Activated naive CD4-positive, alpha-beta T cell treated with anti-CD3 and anti-CD28 coated beads, Interleukin-2, amount 10 ng/mL, durations not matched to agents 7 days and 5 days (primary cell): ENCODE results near the gene IL17RD.

Source experiments
- CTCF ChIA-PET: fragments of 350-600 bp; sonication (Branson Sonifier 250); formaldehyde crosslinking; loops from one replicate; lab custom pipeline; 2021; ENCODE audit warnings: antibody characterized with exemption; lab: Charles Lee
- DNase-seq: peaks from one replicate; pipeline ENCODE4 v3.0.0-alpha.2; 2020
- H3K27ac Mint-ChIP-seq: one replicate; pipeline ENCODE4 v1.8.0; 2021; ENCODE audit warnings: mild to moderate bottlenecking, moderate library complexity, mixed read lengths
- H3K27me3 Mint-ChIP-seq: one replicate; pipeline ENCODE4 v1.8.0; 2021; ENCODE audit warnings: mild to moderate bottlenecking, mixed read lengths
- H3K36me3 Mint-ChIP-seq: one replicate; pipeline ENCODE4 v1.8.0; 2021; ENCODE audit warnings: mixed read lengths
- H3K4me1 Mint-ChIP-seq: one replicate; pipeline ENCODE4 v1.8.0; 2021; ENCODE audit warnings: mixed read lengths
- H3K4me3 Mint-ChIP-seq: one replicate; pipeline ENCODE4 v1.8.0; 2021; ENCODE audit warnings: mild to moderate bottlenecking, moderate library complexity, mixed read lengths
- H3K9me3 Mint-ChIP-seq: one replicate; pipeline ENCODE4 v1.8.0; 2021; ENCODE audit warnings: mixed read lengths

Gene IL17RD

DNA sequence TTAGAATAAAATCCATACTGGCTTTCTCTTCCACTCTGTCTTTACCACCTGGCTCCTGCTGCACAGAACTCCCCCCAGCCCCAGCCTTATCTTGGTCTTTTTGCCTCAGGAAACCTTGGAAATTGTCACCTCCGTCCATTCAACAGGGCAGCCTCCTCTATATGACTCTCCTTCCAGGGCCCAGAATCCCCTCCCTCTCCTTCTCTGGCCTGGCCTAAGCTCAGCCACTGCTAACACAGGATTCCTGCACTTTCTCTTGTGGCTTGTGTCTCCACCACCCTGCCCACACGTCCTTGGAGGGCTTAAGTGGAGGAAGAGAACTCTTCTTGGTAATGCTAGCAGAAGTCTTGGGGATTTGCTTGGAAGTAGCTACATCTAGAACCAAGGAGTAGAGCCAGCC lies 1.5 kb upstream of the IL17RD start:
- H3K27me3 Mint-ChIP-seq = peaks cover 93% of the 10 kb centered on the region
- DNase-seq = no peak
- H3K4me1 Mint-ChIP-seq = peaks cover 19% of the 10 kb centered on the region
- H3K4me3 Mint-ChIP-seq = no peak overlapping the region
- CTCF ChIA-PET = interaction anchor here (0.8 to 1.2 kb wide), 2 partner anchors 231 to 266 kb away, joined by 3 to 4 read pairs; no protein-coding TSS in a partner anchor
- H3K36me3 Mint-ChIP-seq = no peaks in the 10 kb centered on the region
- H3K9me3 Mint-ChIP-seq = no peaks in the 10 kb centered on the region
- H3K27ac Mint-ChIP-seq = no peak overlapping the region

DNA sequence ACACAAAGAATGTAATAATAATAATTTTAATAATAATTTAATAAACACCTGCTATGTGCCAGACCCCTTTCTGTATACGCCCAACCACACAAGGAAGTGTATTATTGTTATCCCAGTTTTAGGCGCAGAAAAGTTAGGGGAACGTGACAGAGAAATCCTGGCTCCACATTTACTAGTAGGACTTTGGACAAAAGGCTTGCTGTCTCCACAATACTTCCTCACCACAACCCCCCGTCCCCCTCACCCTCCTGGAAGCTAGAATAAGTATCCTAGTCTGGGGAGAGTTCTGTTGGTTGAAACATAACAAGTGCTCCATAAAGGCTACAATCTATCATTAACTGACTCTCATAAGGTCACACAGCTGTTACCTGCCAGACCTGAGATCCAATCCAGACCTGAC lies 488 bp upstream of the IL17RD start:
- Mint-ChIP-seq H3K9me3 (no peaks in the 10 kb centered on the region), H3K27me3 (peaks cover 97% of the 10 kb centered on the region), H3K4me1 (peaks cover 19% of the 10 kb centered on the region), H3K27ac (no peak overlapping the region), H3K4me3 (peak overlapping the region; percentile 68), H3K36me3 (no peaks in the 10 kb centered on the region)
- CTCF ChIA-PET = no interaction called here
- DNase-seq = no peak

DNA sequence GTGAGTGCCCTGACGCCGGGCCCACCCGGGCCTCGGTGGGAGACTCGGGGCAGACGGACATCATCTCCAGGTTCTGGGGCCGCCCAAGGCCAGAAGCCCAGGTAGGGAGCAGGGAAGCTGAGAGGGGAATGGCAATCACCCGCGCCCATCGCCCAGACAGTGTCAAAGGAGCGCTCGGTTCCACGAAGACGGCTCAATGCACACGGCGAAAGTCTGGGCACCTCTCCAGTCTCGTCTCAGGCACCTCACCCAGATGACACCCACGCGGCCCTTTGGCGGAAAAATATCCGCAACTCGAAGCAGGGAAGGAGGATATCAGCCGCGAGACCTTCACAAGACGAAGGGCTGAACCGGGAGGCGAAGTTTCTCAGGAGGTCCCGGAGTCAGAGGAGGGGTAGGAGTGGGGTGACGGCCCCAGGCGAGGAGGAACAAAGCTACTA lies 916 bp downstream of the IL17RD start:
- CTCF ChIA-PET = interaction anchor here (1.2 kb wide), 1 partner anchor 233 kb away, joined by 4 read pairs; no protein-coding TSS in a partner anchor
- Mint-ChIP-seq H3K27ac (no peak overlapping the region), H3K4me1 (peaks cover 17% of the 10 kb centered on the region), H3K9me3 (no peaks in the 10 kb centered on the region), H3K36me3 (no peaks in the 10 kb centered on the region), H3K27me3 (peaks cover 100% of the 10 kb centered on the region), H3K4me3 (peak overlapping the region; percentile 72)
- no peak for DNase-seq

DNA sequence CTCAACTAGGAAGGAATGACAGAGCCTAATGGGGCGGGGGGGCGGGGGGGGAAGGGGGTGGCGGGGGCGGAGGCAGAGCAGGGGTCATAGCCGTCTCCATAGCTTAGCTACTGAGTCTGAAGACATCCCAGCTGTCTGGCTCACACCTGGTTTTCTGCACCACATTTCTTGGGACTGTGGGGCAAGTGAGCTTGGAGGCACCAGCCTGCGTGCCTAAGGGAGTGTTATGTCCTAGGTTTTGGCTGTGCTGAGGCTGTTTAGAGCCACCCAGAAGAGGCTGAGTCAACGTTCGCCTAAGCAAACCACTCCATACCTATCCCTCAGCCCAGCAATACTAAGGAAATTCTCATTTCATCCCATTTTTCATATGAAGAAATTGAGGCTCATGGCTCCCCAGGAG lies 1.4 kb downstream of the IL17RD start:
- H3K36me3 Mint-ChIP-seq = no peaks in the 10 kb centered on the region
- CTCF ChIA-PET = interaction anchor here (1.2 kb wide), 1 partner anchor 234 kb away, joined by 4 read pairs; no protein-coding TSS in a partner anchor
- H3K27ac Mint-ChIP-seq = no peak overlapping the region
- no peak for DNase-seq
- H3K4me3 Mint-ChIP-seq = no peak overlapping the region
- no peaks in the 10 kb centered on the region for H3K9me3 Mint-ChIP-seq
- H3K27me3 Mint-ChIP-seq = peaks cover 98% of the 10 kb centered on the region
- peaks cover 21% of the 10 kb centered on the region for H3K4me1 Mint-ChIP-seq

DNA sequence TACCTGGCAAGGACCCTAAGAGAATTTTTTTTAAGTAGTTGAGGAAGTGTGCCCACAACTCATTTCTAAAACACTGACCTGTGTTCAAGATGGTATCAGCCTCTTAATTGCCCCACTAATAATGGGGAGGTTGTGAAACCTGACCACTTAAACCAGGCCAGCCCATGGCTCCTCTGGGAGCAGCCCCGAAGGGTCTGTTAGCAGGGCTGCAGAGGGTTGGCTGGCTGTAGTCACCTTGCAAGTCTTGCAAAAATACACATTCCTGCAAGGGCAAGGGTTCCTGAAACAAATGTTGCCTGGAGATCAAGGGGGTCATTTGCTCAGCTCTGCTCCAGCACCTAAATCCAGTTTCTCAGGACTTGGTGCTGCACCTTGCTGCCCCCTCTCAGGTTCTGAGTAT lies 3.2 kb downstream of the IL17RD start:
- CTCF ChIA-PET = interaction anchor here (1.6 kb wide), 1 partner anchor 62 kb away, joined by 4 read pairs; no protein-coding TSS in a partner anchor

DNA sequence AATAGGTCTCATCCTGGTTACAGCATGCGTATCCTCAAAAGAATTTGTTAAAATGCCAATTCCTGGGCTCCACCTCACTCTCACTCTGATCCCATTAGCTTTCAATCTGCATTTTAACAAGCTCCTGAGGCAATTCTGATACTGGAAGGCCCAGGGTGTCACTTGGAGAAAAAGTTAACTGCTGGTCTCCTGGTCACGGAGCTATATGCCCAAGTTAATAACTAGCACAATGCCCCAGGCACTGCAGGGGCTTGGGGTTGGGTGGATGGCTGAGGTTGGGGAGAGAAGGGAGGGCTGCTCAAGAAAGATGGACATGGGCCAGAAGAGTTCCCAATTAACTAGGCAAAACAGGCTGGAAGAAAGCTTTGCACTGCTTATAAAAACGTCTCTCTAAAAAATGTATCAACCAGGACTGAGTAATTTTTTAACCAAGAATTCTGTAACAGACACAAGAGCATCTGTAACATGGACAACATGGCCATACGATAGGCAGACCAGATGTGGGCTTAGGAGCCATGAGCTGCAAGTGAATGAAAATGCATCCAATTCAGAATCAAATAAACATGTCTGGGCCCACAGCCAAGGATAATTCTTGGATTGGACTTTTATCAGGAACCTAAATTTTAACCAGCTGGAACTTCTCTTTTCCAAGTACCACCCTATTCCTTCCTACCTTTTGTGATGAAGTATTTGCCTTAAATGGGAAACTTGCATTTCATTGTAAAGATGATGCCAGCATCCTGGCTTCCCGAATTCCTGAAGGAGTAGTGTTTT lies 4.2 kb downstream of the IL17RD start:
- CTCF ChIA-PET = interaction anchor here (1.2 to 3.8 kb wide), 2 partner anchors 9 to 60 kb away, joined by 4 to 17 read pairs; no protein-coding TSS in a partner anchor
- Mint-ChIP-seq H3K4me1 (peaks cover 25% of the 10 kb centered on the region), H3K27ac (no peak overlapping the region), H3K27me3 (peaks cover 87% of the 10 kb centered on the region), H3K4me3 (no peak overlapping the region), H3K36me3 (no peaks in the 10 kb centered on the region), H3K9me3 (no peaks in the 10 kb centered on the region)
- DNase-seq = no peak

More for the DNA sequence above, 3.2 kb downstream of the IL17RD start:
- no peak for DNase-seq
- H3K4me3 Mint-ChIP-seq = no peak overlapping the region
- H3K27me3 Mint-ChIP-seq = peaks cover 89% of the 10 kb centered on the region
- no peaks in the 10 kb centered on the region for H3K36me3 Mint-ChIP-seq
- peaks cover 27% of the 10 kb centered on the region for H3K4me1 Mint-ChIP-seq
- H3K27ac Mint-ChIP-seq = no peak overlapping the region
- H3K9me3 Mint-ChIP-seq = no peaks in the 10 kb centered on the region

DNA sequence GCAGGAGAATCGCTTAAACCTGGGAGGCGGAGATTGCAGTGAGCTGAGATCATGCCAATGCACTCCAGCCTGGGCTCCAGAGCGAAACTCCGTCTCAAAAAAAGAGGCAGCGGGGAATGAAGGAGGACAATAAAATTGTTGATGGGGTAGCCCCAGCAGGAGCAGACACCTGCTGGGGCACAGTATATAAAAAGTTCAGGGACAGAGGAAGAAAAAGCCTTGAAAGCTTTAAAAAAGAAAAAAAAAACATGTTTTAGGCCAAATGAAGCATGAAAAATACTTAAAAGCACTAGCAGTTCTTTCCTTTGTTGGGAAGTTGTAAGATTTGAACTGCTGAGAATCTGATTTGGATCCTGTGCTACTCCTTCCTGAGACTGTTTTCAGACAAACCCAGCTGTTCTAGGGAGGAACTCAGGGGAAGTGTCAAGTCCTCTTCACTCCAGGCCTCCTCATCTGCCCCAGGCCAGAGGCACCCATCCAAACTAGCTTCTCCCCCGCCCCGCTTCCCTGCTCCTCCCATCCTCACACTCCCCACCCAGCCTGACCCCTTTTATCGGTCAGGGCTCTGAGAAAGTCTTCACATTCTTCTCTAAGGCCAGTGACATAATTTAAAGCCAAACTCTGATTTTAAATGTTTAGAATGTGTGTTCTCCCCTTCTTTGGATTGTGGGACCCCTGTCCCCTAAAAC lies 4.9 kb downstream of the IL17RD start:
- DNase-seq = no peak
- no peaks in the 10 kb centered on the region for H3K9me3 Mint-ChIP-seq
- H3K27ac Mint-ChIP-seq = no peak overlapping the region
- H3K4me1 Mint-ChIP-seq = peaks cover 19% of the 10 kb centered on the region
- no peak overlapping the region for H3K4me3 Mint-ChIP-seq
- H3K36me3 Mint-ChIP-seq = no peaks in the 10 kb centered on the region
- peaks cover 87% of the 10 kb centered on the region for H3K27me3 Mint-ChIP-seq
- CTCF ChIA-PET = interaction anchor here (1.2 to 3.8 kb wide), 2 partner anchors 10 to 60 kb away, joined by 4 to 17 read pairs; no protein-coding TSS in a partner anchor

DNA sequence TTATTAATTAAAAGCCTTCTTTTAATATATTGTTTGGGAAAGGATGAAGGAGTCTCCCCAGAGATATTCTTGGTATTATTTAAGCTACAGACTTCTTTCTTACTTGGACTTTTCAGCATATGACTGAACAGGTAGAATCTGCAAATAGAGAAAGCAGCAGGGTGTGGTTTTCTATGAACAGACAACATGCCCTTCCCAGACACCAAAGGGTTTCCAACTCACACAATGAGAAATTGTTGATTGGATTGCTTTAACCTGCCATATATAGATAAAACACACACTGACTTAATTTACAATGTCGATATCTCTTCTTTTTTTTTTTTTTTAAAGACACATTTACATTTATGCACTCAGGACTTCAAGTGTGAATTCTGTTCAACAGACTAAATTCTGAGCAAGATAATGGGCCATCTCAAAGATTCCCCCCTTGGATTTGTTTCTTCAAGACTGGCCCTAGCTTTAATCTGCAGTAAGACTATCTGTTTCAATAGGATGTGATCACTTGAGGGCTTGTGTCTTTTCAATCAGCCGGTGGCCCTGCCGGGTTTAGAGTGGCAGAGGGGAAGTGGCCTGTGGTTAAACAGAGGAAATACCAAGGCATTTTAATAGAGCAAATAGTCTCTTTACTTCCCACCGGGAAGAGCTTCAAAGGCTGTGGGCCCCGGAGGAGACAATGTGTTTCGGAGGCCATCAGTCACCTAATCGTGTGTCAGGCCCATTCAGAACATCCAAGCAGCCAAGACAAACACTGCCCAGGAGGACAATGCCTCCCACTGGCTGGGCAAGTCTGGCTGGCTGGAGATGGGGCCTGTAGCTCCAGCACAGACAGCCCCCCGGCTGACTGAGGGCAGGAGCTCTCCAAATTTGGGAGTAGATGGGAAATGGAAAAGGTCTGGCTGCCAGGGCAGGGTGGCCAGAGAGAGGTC lies 6.1 kb downstream of the IL17RD start:
- Mint-ChIP-seq H3K36me3 (no peaks in the 10 kb centered on the region), H3K4me3 (no peak overlapping the region), H3K4me1 (peaks cover 15% of the 10 kb centered on the region), H3K27me3 (peaks cover 84% of the 10 kb centered on the region), H3K27ac (no peak overlapping the region), H3K9me3 (no peaks in the 10 kb centered on the region)
- CTCF ChIA-PET = interaction anchor here (0.9 to 3.8 kb wide), 3 partner anchors 11 to 59 kb away, joined by 3 to 17 read pairs (median 4); no protein-coding TSS in a partner anchor
- peak; percentile 45 for DNase-seq

DNA sequence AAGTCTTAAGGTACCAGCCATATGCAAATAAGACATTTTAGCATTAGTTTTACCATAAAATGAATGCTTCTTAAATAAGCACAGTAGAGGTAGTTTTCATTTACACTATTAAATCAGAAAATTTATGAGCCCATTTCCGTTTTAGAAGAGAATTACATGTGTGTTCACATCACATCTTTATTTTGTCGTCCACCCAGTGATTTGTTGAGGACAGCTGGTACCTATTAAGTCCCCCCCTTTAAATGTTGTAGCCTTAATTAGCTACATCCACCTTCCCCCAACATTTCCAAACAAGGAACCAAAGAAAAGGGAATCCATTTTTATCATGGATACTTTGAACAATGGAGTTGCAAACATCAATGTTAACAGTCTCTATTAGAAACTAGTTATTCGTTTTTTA lies 6.8 kb downstream of the IL17RD start:
- Mint-ChIP-seq H3K36me3 (no peaks in the 10 kb centered on the region), H3K9me3 (no peaks in the 10 kb centered on the region), H3K27me3 (peaks cover 76% of the 10 kb centered on the region), H3K4me1 (peaks cover 14% of the 10 kb centered on the region), H3K4me3 (no peak overlapping the region), H3K27ac (no peak overlapping the region)
- DNase-seq = no peak
- CTCF ChIA-PET = interaction anchor here (1.4 to 3.8 kb wide), 2 partner anchors 12 to 58 kb away, joined by 3 to 17 read pairs; no protein-coding TSS in a partner anchor

DNA sequence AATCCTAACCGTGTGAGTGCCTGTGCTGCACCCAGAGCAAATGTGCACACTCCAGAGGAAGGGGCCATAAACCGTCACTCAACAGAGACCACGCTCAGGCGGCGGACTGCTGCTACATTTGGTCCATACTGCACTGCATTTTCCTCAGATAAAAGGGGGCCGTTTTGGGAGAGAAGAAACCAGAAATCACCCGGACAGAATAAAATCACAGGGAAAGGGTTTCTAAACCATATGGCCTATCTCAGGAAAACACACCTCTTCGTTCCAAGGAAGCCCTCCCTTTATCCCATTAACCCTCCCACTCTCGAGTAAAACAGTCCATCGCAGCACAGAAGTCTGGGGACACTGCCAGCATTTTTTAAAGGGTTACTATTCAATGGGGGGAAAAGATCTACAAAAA lies 7.6 kb downstream of the IL17RD start:
- Mint-ChIP-seq H3K4me3 (no peak overlapping the region), H3K27ac (no peak overlapping the region), H3K4me1 (peaks cover 14% of the 10 kb centered on the region), H3K9me3 (no peaks in the 10 kb centered on the region), H3K27me3 (peaks cover 69% of the 10 kb centered on the region), H3K36me3 (no peaks in the 10 kb centered on the region)
- CTCF ChIA-PET = interaction anchor here (3.8 kb wide), 1 partner anchor 13 kb away, joined by 17 read pairs; no protein-coding TSS in a partner anchor
- no peak for DNase-seq

DNA sequence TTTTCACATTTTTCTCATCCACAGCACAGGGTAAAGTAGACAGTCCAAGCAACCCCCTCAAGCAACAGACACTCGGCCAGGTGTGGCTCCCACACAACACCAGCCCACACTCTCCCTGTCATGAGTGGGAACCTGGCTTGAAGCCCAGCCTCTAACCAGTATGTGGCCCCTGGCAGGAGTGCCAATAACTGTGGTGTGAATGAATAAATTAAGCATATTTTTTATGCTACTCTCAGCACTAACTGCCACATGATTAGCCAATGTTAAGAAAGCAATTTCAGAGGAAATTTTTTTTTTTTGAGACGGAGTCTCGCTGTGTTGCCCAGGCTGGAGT lies 9.9 kb downstream of the IL17RD start:
- peaks cover 62% of the 10 kb centered on the region for H3K27me3 Mint-ChIP-seq
- H3K4me3 Mint-ChIP-seq = no peak overlapping the region
- H3K4me1 Mint-ChIP-seq = peaks cover 14% of the 10 kb centered on the region
- H3K9me3 Mint-ChIP-seq = no peaks in the 10 kb centered on the region
- no peaks in the 10 kb centered on the region for H3K36me3 Mint-ChIP-seq
- H3K27ac Mint-ChIP-seq = no peak overlapping the region
- DNase-seq = no peak
- CTCF ChIA-PET = no interaction called here

DNA sequence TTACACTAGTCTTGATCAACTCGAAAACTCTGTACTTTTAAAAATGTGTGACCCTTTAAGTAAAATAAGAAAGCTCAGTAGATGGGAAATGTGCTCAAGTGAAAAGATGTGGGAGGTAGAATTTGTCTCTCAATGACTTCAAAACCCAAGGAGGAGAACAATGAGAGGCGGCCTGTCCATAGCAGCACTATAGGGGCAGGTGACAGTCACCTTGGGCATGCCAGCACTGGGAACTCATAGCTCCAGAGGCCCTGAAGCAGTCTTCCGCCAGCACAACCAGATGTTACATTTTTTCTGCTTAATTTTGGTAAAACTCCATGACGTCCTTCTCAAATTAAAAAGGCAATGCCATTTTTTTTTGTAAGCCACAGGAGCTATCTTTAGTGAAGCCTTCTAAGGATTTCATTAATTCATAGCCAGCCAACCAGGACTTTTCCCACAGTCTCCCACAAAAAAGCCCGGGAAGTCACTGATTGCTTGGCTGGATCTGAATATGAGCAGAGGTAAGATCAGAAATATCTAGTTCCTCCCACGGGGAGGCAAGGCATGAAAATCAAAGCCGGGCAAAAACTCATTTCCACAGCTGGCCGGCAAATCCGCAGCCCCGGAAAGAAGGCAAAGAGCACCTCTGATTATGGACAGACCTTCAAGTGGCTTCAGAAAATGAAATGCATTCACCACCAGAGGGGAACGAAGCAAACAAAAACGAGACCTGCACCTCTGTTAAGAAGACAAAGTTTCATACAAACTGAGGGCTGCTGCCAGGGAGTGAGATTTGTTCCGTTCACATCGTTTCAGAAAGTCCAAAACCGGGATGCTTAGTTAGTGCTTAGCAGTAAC lies 10.5 kb downstream of the IL17RD start:
- no peaks in the 10 kb centered on the region for H3K9me3 Mint-ChIP-seq
- no peak overlapping the region for H3K27ac Mint-ChIP-seq
- no peaks in the 10 kb centered on the region for H3K36me3 Mint-ChIP-seq
- H3K4me1 Mint-ChIP-seq = peaks cover 14% of the 10 kb centered on the region
- peaks cover 62% of the 10 kb centered on the region for H3K27me3 Mint-ChIP-seq
- CTCF ChIA-PET = interaction anchor here (0.6 to 1.0 kb wide), 2 partner anchors 11 to 15 kb away, joined by 3 to 4 read pairs; no protein-coding TSS in a partner anchor
- DNase-seq = no peak
- no peak overlapping the region for H3K4me3 Mint-ChIP-seq
